CD4-positive, alpha-beta T cell (primary cell): Measurements from ENCODE around the gene ZNF747. TPM values are rescaled to one million over a fixed set of nuclear protein-coding genes. Genes with fewer than 3 reads are reported as not detected.
A peak's percentile ranks its signal among the peaks of the same experiment; 100 is the strongest.

Source experiments
- ATAC-seq: fragments of 200-7000 bp; cut with Tn5 transposase; one replicate; pipeline ENCODE4 v1.10.0; 2022; ENCODE audit warnings: mild to moderate bottlenecking; ENCODE audit not compliant: poor library complexity
- CTCF ChIA-PET: fragments of 350-600 bp; sonication (Branson Sonifier 250); formaldehyde crosslinking; loops from one replicate; lab custom pipeline; 2021; ENCODE audit warnings: antibody characterized with exemption, inconsistent platforms; lab: Charles Lee
- POLR2A ChIA-PET: fragments of 350-600 bp; sonication (Branson Sonifier 250); formaldehyde crosslinking; loops from one replicate; lab custom pipeline; 2021; ENCODE audit warnings: antibody characterized with exemption, inconsistent platforms; lab: Charles Lee
- DNase-seq, 14 experiments: peaks; one replicate each; pipeline ENCODE4 v3.0.0-alpha.2; 2013 to 2020; ENCODE audit warnings: mixed read lengths in 2 of 14
- H3K27ac ChIP-seq, 2 donors: one replicate each; pipeline versions ENCODE4 v1.5.1 to v1.7.0; 2013; ENCODE audit warnings: low read length in 2 of 2, low read depth in 1 of 2, mild to moderate bottlenecking in 1 of 2
- H3K27me3 ChIP-seq, 2 experiments: 1 replicate in 1 of 2; 2 replicates in 1 of 2; pipeline versions ENCODE4 v1.6.1 to v1.7.0; 2013; ENCODE audit warnings: low read length in 2 of 2, control low read depth in 1 of 2, mild to moderate bottlenecking in 1 of 2, moderate library complexity in 1 of 2; ENCODE audit not compliant: insufficient read depth in 2 of 2, control insufficient read depth in 1 of 2
- H3K36me3 ChIP-seq: one replicate; pipeline ENCODE4 v1.6.1; 2013; ENCODE audit warnings: low read length, control low read depth; ENCODE audit not compliant: insufficient read depth
- H3K4me1 ChIP-seq: one replicate; pipeline ENCODE4 v1.6.1; 2013; ENCODE audit warnings: low read length, control low read depth; ENCODE audit not compliant: insufficient read depth
- H3K4me3 ChIP-seq: one replicate; pipeline ENCODE4 v1.5.1; 2013; ENCODE audit warnings: mild to moderate bottlenecking, low read length, moderate library complexity
- H3K9me3 ChIP-seq, 2 experiments: 1 replicate in 1 of 2; 2 replicates in 1 of 2; pipeline versions ENCODE4 v1.6.1 to v1.7.0; 2013; ENCODE audit warnings: low read length in 2 of 2, mild to moderate bottlenecking in 2 of 2, control low read depth in 1 of 2, moderate library complexity in 1 of 2; ENCODE audit not compliant: control insufficient read depth in 1 of 2, insufficient read depth in 1 of 2
- H3K27ac Mint-ChIP-seq: one replicate; pipeline ENCODE4 v1.8.0; 2020; ENCODE audit warnings: mixed read lengths
- H3K27me3 Mint-ChIP-seq: one replicate; pipeline ENCODE4 v1.8.0; 2021; ENCODE audit warnings: mixed read lengths
- H3K36me3 Mint-ChIP-seq: one replicate; pipeline ENCODE4 v1.8.0; 2021; ENCODE audit warnings: low read depth, mixed read lengths
- H3K4me1 Mint-ChIP-seq: one replicate; pipeline ENCODE4 v1.8.0; 2021; ENCODE audit warnings: low read depth, mixed read lengths
- H3K4me3 Mint-ChIP-seq: one replicate; pipeline ENCODE4 v1.8.0; 2020; ENCODE audit warnings: mild to moderate bottlenecking, mixed read lengths
- H3K9me3 Mint-ChIP-seq: one replicate; pipeline ENCODE4 v1.8.0; 2020; ENCODE audit warnings: mixed read lengths
- CTCF ChIP-seq: fragments of 200-600 bp; IDR thresholded peaks from one replicate; pipeline ENCODE4 v1.8.0; 2022; ENCODE audit warnings: antibody characterized with exemption, mild to moderate bottlenecking
- intact Hi-C, 2 experiments: fragments of 100-400 bp; cut with DNase I in 1 of 2; cut with micrococcal nuclease in 1 of 2; formaldehyde crosslinking; loops; one replicate each; pipeline versions ENCODE4 v1.15.1 to v1.9.0; 2023 to 2025; cut with DNase I, micrococcal nuclease
- total RNA-seq, 174 experiments: library from RNA in 2 of 174; stranded (reverse) in 2 of 174; gene quantifications; one replicate each; pipeline ENCODE4 v1.2.3 and lab custom pipeline; 2021 to 2026

Gene ZNF747
- total RNA-seq, 2 experiments from 2014 or later = 6.3 to 6.7 TPM

GRCh38 chr16:30532285-30533145, 2.1 kb downstream of the ZNF747 start:
- Histone ChIP-seq H3K36me3 (peaks cover 17% of the 10 kb centered on the region), H3K27me3 (no peaks in the 10 kb centered on the region), H3K4me1 (peaks cover 68% of the 10 kb centered on the region), H3K9me3 (no peaks in the 10 kb centered on the region), H3K27ac (no peak overlapping the region), H3K4me3 (no peak overlapping the region)
- Mint-ChIP-seq H3K27me3 (no peaks in the 10 kb centered on the region), H3K4me3 (peak overlapping the region; percentile 85), H3K36me3 (peaks cover 28% of the 10 kb centered on the region), H3K27ac (peak overlapping the region; percentile 49), H3K4me1 (peaks cover 50% of the 10 kb centered on the region), H3K9me3 (no peaks in the 10 kb centered on the region)
- ATAC-seq = no peak
- intact Hi-C loops = loop anchor here in 1 of 2 experiments (5.0 kb wide), 1 partner anchor 100 kb away; no protein-coding TSS in a partner anchor
- POLR2A ChIA-PET = interaction anchor here (3.6 kb wide), 1 partner anchor 25 kb away, joined by 116 read pairs; the partner anchor contains the start of gene ZNF764
- DNase-seq = peak in 1 of 14 experiments; percentile 35
- TF ChIP-seq CTCF = no peak
- CTCF ChIA-PET = interaction anchor here (3.8 to 4.2 kb wide), 2 partner anchors 20 to 102 kb away, joined by 28 to 40 read pairs; partner anchors contain the start of gene DCTPP1

- H3K4me3 Mint-ChIP-seq = peak overlapping the region; percentile 71
- ATAC-seq (peak; percentile 8), DNase-seq (peak in 3 of 14 experiments; percentile 62 to 74 (median 67))
- peaks cover 21% of the 10 kb centered on the region for H3K36me3 Mint-ChIP-seq
- peaks cover 17% of the 10 kb centered on the region for H3K36me3 ChIP-seq
- H3K27me3 Mint-ChIP-seq = no peaks in the 10 kb centered on the region
- ChIA-PET POLR2A (interaction anchor here (0.6 to 4.4 kb wide), 8 partner anchors 21 to 167 kb away, joined by 3 to 23 read pairs (median 4); partner anchors contain the start of genes ZNF688, ZNF689 and ZNF764), CTCF (interaction anchor here (1.2 to 4.9 kb wide), 4 partner anchors 27 to 100 kb away, joined by 4 to 22 read pairs (median 6); partner anchors contain the start of genes DCTPP1 and ZNF764)
- no peaks in the 10 kb centered on the region for H3K27me3 ChIP-seq
- no peaks in the 10 kb centered on the region for H3K9me3 Mint-ChIP-seq
- peak overlapping the region; percentile 10 to 40 for H3K27ac ChIP-seq
- no peak overlapping the region for H3K4me3 ChIP-seq
- peaks cover 70% of the 10 kb centered on the region for H3K4me1 ChIP-seq
- peaks cover 39% of the 10 kb centered on the region for H3K4me1 Mint-ChIP-seq
- intact Hi-C loops = loop anchor here in 1 of 2 experiments (5.0 kb wide), 1 partner anchor 102 kb away; no protein-coding TSS in a partner anchor
- no peaks in the 10 kb centered on the region for H3K9me3 ChIP-seq
- no peak for TF ChIP-seq CTCF
- H3K27ac Mint-ChIP-seq = peak overlapping the region; percentile 78
These were observed 4.3 kb downstream of the ZNF747 start for GRCh38 chr16:30530163-30531037.
